Measurements from ENCODE around the gene AMMECR1. TPM values are rescaled to one million over a fixed set of nuclear protein-coding genes. Genes with fewer than 3 reads are reported as not detected.
"Not testable (repeated sequence)": the region's sequence is repeated elsewhere in the genome, so short reads cannot be mapped to it uniquely, and the experiment has no call there.

Gene AMMECR1
- total RNA-seq, 1 donor from 2014 or later, result 3.0 TPM

DNA sequence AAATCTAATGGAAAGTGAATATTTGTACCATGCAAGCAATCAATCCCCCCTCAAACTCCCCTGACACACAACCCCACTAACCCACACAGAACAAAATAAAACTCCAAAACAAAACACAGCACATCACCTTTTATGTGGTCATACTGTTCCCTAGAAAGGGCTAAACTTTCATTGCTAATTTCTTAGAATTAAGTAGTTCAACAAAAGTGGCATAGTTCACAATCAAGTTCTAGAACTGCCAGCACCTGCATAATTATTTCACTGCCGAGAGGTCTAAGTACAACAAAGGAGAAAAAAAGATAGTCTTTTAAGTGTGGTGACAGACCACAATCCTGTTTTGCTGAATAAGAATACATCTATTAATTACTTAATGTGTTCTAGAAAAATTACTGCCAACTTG is 58.8 kb downstream of the AMMECR1 start:
- DNase-seq (ENCODE audit: low spot score) (no peak), ATAC-seq (no peak)

DNA sequence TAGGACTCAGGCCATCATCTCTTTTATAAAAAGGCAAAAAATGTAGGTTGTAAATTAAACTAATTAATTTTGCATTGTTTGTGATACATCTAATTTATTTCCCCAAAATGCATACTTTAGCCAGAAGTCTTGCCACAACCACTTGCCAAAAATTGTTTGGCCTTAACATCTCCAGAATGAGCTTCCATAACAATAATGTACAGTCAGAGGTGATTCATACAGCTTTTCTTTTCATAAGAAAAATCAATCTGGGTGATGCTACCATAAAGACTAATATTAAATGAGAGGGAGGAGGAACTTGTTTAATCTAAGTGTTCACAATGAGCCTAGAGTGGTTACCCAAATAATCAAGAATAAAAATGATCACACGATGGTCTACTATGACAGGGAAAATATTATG is 59.3 kb downstream of the AMMECR1 start:
- ATAC-seq (no peak), DNase-seq (ENCODE audit: low spot score) (no peak)

DNA sequence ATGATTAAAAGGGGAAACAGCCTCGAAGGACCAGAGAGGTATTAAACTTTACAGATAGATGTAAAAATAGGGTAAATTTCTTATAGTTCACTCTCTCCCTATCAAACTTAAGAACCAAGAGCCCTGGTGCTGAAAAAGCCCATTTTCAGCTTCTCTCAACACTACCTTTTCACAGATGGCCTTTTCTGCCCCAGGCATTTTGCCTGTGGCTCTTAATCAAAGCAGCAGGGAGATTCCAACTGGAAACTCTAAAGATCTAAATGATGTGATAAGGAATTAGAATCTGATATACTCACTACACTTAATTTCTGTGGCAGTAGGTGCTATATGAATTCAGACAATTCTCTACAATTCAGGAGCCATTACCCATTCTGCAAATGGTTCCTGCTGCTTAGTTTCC is 60.0 kb downstream of the AMMECR1 start:
- ATAC-seq (no peak), DNase-seq (ENCODE audit: low spot score) (no peak)

DNA sequence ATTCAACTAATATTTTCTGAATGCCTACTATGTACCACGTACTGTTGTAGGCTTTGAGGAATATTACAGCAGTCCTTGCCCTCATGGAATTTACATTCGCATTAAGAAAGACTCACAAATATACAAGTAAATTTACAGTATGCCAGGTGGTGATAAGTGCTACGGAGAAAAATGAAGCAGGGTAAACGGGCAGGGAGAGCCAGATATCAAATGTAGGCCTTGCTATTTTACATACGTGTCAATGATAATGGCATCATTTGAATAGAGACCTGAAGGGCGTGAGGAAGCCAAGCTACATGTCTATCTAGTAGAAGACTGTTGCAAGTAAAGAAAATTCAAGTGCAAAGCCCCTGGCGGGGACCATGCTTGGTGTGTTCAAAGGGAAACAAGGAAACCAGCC is 65.2 kb downstream of the AMMECR1 start:
- ATAC-seq (no peak), DNase-seq (ENCODE audit: low spot score) (no peak)

DNA sequence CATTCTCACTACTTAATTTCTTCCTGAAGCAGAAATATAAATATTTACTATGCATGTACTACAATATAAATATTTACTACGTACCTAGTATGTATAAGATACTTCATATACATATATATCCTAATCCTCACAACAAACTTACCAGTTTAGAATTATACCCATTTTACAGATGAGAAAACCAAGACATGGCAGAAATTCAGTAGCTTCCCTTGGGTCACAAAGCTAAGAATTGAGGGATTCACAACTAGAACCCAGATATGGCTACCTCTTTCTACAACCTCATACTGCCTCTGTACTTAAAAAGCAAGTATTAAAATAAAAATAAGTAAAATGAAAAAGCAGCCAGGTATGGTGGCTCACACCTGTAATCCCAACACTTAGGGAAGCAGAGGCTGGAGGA is 65.9 kb downstream of the AMMECR1 start:
- ATAC-seq (no peak), DNase-seq (ENCODE audit: low spot score) (no peak)

DNA sequence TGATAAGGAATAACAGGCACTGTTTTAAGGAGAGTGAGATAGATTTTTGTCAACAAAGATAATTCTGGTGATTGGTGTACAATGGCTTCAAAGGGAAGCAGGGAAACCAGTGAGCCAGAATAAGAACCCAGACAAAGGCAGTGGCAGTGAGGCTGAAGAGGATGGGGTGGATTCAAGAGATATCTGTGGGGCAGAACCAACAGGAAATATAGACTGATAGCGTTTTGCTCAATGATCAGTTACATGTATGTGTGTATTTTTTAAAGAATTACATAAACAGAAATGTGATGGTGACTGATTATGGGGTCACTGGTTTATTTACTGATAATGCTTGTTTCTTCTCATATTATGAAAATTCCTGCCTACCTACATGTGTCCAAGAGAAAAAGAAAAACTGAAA is 66.4 kb downstream of the AMMECR1 start:
- ATAC-seq, result no peak
- no peak for DNase-seq (ENCODE audit: low spot score)

DNA sequence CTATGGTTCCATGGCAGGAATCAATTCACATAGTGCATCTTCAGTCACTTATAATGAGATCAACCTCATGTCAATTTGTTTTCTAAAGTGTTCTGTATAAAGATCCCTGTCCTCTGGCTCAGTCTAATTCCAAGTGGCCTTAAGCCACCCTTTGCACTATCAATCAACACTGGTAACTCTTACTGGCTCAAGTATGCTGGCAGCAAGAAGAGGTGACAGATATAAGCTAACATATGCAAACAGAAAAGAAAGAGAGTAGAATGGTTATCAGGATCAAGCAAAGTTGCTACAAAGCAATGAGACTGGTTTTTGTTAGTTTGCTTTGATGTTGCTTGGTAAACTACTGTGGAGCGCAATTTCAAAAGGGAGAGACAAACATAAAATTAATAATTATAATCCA is 67.0 kb downstream of the AMMECR1 start:
- DNase-seq (ENCODE audit: low spot score) (no peak), ATAC-seq (no peak)

DNA sequence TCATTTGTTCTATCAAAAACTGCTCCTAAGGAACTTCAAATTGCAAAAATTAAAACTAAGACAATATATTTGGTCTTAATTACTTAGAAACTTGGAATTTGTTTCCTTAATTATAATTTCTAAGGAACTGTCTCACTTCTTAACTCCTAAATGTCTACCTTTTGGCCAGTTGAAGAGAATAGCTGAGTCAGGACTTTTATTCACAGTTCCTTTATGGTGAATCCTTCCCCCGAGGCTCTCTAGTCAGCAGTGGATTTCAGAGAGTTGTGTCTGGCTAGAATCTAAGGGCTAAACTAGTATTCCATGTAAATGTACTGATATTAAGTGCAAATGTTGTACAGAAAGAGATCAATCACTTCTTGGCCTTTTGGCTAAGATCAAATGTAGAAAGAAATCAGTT is 69.3 kb downstream of the AMMECR1 start:
- DNase-seq (ENCODE audit: low spot score), result no peak
- ATAC-seq, result no peak

DNA sequence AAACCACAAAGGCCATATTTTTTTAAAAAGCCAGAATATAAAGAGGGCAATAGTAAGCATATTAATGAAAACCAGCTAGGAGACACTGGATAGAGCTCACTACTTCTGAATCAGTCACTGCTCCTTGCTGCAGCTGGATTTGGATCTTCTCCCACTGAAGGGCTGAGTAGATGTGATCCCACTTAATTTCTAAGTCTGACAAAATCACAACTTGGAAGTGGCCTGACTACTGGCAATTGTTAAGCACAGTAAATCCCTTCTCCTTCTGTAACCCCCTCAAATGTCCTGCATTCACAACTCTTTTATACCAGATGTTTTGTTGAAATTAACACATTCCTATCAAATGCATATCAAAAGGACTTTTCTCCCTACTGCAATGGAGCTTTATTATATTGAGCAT is 72.9 kb downstream of the AMMECR1 start:
- ATAC-seq (no peak), DNase-seq (ENCODE audit: low spot score) (no peak)

DNA sequence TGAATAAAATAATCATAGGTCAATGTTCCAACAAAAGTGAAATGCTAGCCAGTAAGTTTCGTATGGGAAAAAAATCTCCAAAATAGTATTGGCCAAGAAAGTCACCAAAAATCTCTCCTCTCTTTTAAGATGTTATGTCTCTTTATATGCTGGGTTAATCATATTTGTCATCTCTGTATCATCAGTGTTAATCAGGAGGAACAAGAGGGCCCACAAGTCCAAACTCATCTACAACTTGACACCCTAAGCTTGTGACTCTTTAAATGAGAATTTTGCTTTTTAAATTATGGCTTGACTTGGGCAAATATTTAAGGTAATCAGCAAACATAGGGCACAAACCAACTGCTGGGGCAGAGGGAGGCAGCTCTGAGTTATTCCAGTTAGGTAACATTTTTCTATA is 75.5 kb downstream of the AMMECR1 start:
- no peak for DNase-seq (ENCODE audit: low spot score)
- no peak for ATAC-seq

DNA sequence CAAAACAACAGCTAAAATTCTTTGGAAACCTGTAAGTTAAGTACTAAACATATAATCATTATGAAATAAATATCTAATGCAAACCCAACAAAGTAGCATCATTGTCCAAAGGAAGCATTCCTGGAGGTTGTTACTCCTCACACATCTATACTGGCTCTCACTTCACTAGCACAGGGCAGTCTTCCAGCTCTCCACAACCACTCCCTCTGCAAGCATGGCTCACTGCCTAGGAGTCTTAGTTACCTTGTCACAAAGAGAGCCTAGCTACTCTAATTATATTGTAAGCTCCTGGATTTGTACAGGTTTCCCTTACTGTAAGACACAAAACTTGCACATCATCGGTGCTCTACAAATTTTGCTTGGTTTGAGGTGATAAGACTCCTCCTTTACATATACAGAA is 76.1 kb downstream of the AMMECR1 start:
- DNase-seq (ENCODE audit: low spot score), result peak; percentile 43
- ATAC-seq, result peak; percentile 82

DNA sequence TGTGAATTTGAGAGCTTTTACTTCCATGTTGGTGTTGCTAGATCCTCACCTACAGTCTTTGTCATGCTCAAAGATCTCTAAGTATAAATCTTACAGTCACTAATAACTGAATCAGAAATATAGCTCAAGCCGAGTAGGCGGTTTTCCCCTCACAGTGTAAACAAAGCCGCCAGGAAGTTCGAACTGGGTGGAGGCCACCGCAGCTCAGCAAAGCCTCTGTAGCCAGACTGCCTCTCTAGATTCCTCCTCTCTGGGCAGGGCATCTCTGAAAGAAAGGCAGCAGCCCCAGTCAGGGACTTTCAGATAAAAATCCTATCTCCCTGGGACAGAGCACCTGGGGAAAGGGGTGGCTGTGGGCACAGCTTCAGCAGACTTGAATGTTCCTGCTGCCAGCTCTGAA is 79.6 kb downstream of the AMMECR1 start:
- not testable (repeated sequence) for DNase-seq (ENCODE audit: low spot score); ATAC-seq

DNA sequence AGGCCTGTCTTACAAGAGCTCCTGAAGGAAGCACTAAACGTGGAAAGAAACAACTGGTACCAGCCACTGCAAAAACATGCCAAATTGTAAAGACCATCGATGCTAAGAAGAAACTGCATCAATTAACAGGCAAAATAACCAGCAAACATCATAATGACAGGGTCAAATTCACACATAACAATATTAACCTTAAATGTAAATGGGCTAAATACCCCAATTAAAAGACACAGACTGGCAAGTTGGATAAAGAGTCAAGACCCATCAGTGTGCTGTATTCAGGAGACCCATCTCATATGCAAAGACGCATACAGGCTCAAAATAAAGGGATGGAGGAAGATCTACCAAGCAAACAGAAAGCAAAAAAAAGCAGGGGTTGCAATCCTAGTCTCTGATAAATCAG is 86.4 kb downstream of the AMMECR1 start:
- DNase-seq (ENCODE audit: low spot score); ATAC-seq: not testable (repeated sequence)

DNA sequence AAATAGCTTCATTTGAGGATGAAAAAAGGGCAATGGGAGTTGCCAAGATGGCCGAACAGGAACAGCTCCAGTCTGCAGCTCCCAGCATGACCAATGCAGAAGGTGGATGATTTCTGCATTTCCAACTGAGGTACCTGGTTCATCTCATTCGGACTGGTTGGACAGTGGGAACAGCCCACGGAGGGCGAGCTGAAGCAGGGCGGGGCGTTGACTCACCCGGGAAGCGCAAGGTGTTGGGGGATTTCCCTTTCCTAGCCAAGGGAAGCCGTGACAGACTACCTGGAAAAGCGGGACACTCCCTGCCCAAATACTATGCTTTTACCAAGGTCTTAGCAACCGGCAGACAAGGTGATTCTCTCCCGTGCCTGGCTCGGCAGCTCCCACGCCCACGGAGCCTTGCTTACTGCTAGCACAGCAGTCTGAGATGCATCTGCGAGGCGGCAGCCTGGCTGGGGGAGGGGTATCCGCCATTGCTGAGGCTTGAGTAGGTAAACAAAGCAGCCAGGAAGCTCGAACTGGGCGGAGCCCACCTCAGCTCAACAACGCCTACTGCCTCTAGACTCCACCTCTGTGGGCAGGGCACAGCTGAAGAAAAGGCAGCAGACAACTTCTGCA is 88.3 kb downstream of the AMMECR1 start:
- ATAC-seq, result not testable (repeated sequence)
- DNase-seq (ENCODE audit: low spot score), result peak; percentile 45

DNA sequence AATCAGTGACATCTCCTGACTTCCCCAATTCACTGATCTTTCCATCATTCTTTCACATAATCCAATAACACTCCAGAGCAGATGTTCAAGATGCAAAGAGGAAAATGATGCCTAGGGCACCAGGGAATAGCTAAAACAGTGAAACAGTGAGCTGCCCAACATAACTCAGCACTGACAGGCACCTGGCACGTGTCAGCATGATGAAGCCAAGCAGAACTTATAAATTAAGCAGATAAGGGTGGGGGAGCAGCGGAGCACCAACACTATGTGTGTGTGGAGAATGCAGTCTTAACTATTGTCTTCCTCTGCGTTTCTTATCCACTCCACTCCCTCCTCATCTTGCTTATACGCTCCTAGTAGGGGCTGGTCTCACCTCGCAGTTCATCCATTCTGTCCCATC is 89.4 kb downstream of the AMMECR1 start:
- DNase-seq (ENCODE audit: low spot score) (no peak), ATAC-seq (no peak)

DNA sequence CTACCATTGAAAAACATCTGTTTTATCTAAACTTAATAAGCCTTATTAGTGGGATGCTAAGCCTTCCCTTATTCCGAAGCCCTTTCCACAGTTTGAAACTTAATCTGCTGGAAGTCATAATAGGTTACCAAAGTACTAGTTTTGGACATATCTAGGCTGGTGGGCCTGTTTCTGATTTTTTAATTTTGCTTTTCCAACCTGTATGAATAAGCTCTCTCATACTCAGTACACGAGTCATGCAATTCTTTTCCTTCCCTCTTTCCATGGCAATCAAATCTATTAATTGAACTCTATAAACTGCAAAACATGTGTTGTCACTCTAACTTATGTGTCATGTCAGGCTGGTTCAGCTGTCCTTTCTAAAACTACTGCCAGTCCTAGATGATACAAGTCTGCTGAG is 91.0 kb downstream of the AMMECR1 start:
- ATAC-seq (no peak), DNase-seq (ENCODE audit: low spot score) (no peak)

DNA sequence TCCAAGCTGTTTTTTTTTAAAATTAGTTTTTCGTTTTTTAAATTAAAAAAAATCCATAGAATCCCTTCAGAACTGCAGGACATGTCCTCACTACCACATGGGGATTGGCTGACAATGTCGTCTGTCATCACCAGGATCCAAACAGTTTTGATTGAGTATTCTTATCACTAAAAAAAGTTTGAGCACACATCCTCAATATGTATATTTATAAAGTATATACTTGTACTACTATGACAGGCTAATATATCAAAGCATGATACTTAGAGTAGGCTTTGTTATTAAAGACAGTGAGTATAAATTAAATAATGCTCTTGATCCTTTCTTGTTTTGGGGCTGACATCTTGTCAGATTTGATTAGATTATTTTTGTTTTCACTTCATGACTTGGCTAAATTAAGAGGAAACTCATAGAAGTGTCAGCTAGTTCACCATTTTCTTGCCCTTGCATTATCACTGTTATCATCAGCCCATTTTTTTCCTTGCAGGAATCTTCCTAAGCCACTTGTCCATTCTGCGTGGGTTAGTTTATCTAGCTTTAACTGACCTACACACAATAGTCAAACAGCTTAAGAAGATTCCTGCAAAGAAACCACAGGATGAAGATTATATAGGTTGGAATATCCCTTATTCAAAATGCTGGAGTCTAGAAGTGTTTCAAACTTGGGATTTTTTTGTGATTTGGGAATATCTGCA is 92.8 kb downstream of the AMMECR1 start:
- DNase-seq (ENCODE audit: low spot score) (no peak), ATAC-seq (no peak)

DNA sequence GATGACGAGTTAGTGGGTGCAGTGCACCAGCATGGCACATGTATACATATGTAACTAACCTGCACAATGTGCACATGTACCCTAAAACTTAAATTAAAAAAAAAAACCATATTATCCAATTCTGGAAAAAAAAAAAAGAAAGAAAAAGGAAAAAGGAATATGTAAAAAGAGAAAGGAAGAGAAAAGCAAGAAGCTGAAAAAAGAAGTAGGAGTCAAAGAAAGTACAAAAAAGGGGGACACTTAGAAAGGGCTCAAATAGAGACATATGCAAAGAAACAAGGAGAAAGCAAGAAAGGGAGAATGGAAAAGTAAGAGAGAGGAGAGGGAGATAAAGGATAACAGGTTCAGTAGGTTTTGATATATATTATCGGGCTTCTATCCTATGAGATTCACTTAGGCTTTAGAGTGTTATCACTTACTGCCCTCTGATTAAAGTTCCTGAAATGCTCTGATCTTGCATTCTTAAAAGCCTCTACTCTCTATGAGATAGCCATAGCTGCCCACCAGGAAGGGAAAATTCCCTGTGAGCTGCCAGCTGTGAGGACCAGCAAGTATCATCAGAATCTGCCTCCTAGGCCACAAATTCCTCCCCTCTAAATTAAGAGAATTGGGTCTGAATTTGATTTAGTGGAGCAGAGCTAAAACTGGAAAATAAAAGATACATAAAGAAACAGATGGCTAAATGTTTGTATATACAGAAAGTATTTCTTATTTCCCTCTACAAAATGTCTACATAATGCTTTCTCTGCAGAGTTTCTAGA is 95.2 kb downstream of the AMMECR1 start:
- no peak for ATAC-seq

DNA sequence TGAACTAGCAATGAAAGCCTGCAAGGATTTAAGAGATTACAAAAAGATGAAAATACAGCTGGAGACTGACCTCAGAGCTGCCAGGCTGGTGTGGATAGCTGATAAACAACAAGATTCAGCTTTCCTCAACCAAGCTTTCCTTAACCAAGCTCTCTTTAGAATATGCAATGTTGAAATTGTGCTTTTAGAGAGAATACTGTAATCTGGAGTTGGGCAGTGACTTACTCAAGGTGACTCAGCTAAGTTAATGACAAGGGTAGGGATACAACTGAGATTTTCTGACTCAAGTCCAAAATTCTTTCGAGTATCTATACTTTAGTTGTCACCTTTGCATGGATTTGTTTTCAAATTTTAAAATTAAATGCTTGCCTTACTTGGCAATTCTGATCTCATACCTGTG is 98.0 kb downstream of the AMMECR1 start:
- DNase-seq (ENCODE audit: low spot score), result no peak
- ATAC-seq, result no peak

More for the DNA sequence above, 95.2 kb downstream of the AMMECR1 start:
- no peak for DNase-seq (ENCODE audit: low spot score)

DNA sequence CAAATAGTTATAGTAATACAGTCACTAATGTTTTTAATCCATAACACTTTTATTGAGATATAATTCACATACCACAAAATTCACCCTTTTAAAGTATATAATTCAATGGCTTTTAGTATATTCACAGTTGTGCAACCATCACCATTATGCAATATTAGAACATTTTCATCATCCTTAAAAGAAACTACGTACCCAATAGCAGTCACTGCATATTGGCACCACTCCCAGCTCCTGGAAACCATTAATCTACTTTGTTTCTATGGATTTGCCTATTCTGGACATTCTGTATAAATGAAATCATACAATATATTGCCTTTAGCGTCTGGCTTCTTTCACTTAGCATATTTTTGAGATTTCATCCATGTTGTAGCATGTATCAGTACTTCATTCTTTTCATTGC is 99.3 kb downstream of the AMMECR1 start:
- no peak for DNase-seq (ENCODE audit: low spot score)
- no peak for ATAC-seq

DNA sequence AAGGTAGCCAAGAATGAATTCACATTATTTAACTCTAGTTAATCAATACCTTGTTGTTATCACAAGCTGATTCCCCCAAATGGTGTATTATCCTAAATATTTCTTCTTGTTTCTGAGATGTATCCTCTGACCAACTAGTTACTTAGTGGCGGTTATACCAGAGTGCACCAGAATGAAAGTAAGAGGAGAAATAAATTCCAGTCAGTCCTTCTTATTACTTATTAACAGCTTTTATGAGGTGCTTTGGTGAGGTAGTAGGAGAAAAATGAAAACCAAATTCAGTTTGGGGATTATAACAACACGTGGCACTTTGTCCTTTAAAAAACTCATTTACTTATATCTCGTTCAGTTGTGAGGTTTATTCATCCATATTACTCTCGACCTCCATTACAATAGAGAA is 101.9 kb downstream of the AMMECR1 start:
- DNase-seq (ENCODE audit: low spot score) (no peak), ATAC-seq (no peak)

DNA sequence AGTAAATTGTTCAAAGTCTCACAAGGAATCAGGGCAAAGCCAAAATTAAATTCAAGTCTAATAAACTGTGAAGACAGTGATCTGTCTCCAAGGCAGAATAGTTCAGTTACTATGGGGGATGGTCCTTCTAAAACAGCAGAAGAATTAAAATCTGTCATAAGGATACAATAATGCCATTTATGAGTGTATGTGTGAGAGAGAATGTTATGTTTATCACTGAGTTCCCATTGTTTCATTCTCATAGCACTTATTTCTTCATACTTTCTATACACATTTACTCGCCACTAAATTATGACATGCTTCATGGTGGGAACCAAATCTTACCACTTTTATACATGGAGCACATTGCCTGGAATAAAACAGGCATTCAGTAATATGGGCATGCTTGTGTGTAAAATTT is 102.5 kb downstream of the AMMECR1 start:
- DNase-seq (ENCODE audit: low spot score), result no peak
- ATAC-seq, result no peak
